GM10248 (cell line): Measurements from ENCODE around the gene KISS1.

Experiments
- CTCF ChIA-PET: fragments of 300-600 bp; sonication (Branson Sonifier 250); formaldehyde crosslinking; extraction: SDS; loops from one replicate; lab custom pipeline; 2021; ENCODE audit warnings: antibody characterized with exemption; lab: Yijun Ruan, JAX
- POLR2A ChIA-PET: fragments of 350-650 bp; sonication (Branson Sonifier 250); formaldehyde crosslinking; extraction: SDS; loops from one replicate; lab custom pipeline; 2020; ENCODE audit warnings: antibody characterized with exemption; lab: Yijun Ruan, JAX
- DNase-seq: peaks from one replicate; pipeline ENCODE4 v3.0.0; 2012; ENCODE audit errors: extremely low spot score
- TF ChIP-seq, protein P1 (sequence below): IDR thresholded peaks from 2 replicates; pipeline ENCODE4 v1.5.1; 2012; ENCODE audit warnings: mild to moderate bottlenecking, low read depth; ENCODE audit errors: extremely low read depth, missing control alignments, control extremely low read depth

Gene KISS1

GRCh38 chr1:204224655-204225054, 28.4 kb upstream of the KISS1 start:
- POLR2A ChIA-PET, result no interaction called here

GRCh38 chr1:204223129-204223860, 27.0 kb upstream of the KISS1 start:
- ChIA-PET POLR2A (no interaction called here), CTCF (interaction anchor here (1.1 to 1.8 kb wide), 2 partner anchors 16 to 61 kb away, joined by 3 to 8 read pairs; no protein-coding TSS in a partner anchor)
- no peak for DNase-seq
- TF ChIP-seq, protein P1, sequence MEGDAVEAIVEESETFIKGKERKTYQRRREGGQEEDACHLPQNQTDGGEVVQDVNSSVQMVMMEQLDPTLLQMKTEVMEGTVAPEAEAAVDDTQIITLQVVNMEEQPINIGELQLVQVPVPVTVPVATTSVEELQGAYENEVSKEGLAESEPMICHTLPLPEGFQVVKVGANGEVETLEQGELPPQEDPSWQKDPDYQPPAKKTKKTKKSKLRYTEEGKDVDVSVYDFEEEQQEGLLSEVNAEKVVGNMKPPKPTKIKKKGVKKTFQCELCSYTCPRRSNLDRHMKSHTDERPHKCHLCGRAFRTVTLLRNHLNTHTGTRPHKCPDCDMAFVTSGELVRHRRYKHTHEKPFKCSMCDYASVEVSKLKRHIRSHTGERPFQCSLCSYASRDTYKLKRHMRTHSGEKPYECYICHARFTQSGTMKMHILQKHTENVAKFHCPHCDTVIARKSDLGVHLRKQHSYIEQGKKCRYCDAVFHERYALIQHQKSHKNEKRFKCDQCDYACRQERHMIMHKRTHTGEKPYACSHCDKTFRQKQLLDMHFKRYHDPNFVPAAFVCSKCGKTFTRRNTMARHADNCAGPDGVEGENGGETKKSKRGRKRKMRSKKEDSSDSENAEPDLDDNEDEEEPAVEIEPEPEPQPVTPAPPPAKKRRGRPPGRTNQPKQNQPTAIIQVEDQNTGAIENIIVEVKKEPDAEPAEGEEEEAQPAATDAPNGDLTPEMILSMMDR, result no peak

More at GRCh38 chr1:204224655-204225054, 28.4 kb upstream of the KISS1 start:
- CTCF ChIA-PET, result no interaction called here
- no peak for DNase-seq
- TF ChIP-seq, protein P1, result no peak

GRCh38 chr1:204222764-204223055, 26.4 kb upstream of the KISS1 start:
- CTCF ChIA-PET, result interaction anchor here (1.1 to 1.8 kb wide), 2 partner anchors 16 to 60 kb away, joined by 3 to 8 read pairs; no protein-coding TSS in a partner anchor
- TF ChIP-seq, protein P1, result no peak
- POLR2A ChIA-PET, result no interaction called here
- DNase-seq, result no peak

DNA sequence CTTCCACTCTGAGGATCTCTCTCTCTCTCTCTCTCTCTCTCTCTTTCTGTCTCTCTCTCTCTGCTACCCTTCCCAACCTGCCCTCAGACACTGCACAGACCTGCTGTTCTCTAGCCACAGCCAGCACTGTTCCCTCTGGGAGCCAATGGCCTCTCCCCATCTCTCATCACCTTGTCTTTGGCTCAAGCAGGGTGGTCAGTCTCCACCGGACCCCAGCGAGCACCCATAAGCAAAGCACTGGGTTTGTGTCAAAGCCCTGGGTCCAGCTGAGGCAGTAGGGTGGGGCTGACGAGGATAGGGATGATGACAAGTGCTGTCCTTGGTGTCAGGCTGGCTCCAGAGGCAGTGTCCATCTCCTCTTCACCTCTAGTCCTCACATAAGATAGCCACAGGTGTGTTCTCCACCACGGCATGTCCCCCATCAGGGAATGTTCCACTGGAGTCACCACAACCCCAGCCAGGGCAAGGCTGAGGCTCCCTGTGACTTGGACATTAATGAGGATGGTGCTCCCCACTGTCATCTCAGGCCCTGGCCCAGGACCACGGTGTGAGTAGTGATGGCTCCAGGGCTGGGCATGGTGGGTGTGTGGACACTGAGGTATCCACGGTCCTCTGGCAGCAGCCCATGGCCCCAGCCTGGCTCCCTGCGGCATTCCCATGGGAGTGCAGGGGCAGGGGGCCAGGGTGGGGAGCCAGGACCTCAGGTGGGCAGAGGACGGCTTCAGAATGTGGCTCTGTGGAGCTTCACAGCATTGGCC, 25.9 kb upstream of the KISS1 start:
- ChIA-PET CTCF (interaction anchor here (1.1 to 1.8 kb wide), 2 partner anchors 15 to 60 kb away, joined by 3 to 8 read pairs; no protein-coding TSS in a partner anchor), POLR2A (no interaction called here)
- TF ChIP-seq, protein P1, result no peak
- DNase-seq, result no peak

DNA sequence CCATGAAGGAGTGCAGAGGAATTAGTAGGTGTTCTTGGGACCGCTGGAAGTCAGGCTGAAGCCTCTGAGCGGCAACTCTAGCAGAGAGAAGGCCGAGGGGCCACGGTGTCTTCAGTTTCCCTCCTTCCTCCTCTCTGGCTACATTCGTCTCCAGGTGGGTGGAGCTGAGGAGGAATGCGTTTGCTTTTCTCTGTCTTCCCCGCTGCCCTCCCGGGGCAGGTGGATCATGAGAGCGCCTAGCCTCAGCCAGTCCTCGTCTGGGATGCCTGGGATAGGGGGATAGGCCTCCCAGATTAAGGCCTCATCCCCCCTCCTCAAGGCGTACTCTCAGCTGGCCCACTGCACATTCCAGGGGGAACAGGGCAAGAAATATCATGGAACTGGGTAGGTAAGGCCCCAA, 25.0 kb upstream of the KISS1 start:
- ChIA-PET POLR2A (no interaction called here), CTCF (no interaction called here)
- no peak for DNase-seq
- TF ChIP-seq, protein P1, result no peak

DNA sequence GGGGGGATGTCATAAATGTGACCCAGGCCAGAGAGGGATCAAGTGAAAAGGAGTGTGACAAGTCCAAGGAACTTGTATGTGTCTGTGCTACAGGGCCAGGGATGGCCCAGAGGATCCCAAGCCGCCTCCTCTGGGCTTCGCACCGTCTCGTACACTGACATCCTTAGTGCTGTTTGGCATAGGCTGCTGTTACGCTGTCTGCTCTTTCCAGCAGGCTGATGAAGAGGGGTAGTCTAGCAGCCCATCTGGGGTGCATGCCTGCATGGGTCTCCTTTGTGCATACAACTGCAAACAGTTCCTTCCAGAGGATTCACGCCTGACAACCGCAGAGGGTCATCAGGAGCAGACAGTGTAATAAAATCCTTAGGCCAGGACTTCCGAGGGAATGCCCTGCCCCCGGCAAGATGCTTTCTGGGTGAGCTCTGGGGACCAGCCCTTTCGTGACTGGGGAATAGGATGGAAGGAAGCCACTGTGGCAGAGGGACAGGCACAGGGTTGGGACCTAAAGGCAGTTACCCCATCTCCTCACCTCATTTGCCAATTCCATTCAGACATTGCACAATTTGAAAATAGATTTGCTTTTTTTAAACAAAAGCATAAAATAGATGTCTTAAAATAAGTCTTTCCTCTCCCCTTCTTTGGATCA, 23.8 kb upstream of the KISS1 start:
- no peak for DNase-seq
- TF ChIP-seq, protein P1, result no peak
- CTCF ChIA-PET, result interaction anchor here (1.4 to 1.7 kb wide), 2 partner anchors 13 to 14 kb away, joined by 3 to 4 read pairs; no protein-coding TSS in a partner anchor
- POLR2A ChIA-PET, result no interaction called here
